H1 (cell line): ENCODE results near the gene BFSP2. TPM values are rescaled to one million over a fixed set of nuclear protein-coding genes. Genes with fewer than 3 reads are reported as not detected.

ENCODE experiments used
- CTCF ChIA-PET: fragments of 300-600 bp; sonication (Branson Sonifier 250); formaldehyde crosslinking; loops from one replicate; lab custom pipeline; 2021; ENCODE audit not compliant: partially characterized antibody; lab: Charles Lee
- POLR2A ChIA-PET: fragments of 300-600 bp; sonication (Branson Sonifier 250); formaldehyde crosslinking; loops from one replicate; lab custom pipeline; 2021; ENCODE audit warnings: inconsistent platforms; ENCODE audit not compliant: partially characterized antibody; lab: Charles Lee
- DNase-seq, 2 experiments: peaks; one replicate each; pipeline versions ENCODE4 v3.0.0 to v3.0.0-alpha.2; 2010 to 2022; ENCODE audit warnings: low spot score in 2 of 2, low read depth in 1 of 2, mixed read lengths in 1 of 2
- FAIRE-seq: peaks from 2 replicates; lab custom pipeline; 2011; peaks lifted over from hg19 to GRCh38; lab: Jason Lieb, UNC
- H2AFZ ChIP-seq: 2 replicates; pipeline ENCODE4 v1.8.1; 2012; ENCODE audit warnings: low read length, inconsistent platforms
- H2AK5ac ChIP-seq: 2 replicates; pipeline ENCODE4 v1.6.1; 2013; ENCODE audit warnings: low read depth, low read length
- H2BK120ac ChIP-seq: replicated peaks from 2 replicates; pipeline ENCODE3; 2013; ENCODE audit warnings: low read depth, low read length, inconsistent platforms
- H2BK12ac ChIP-seq: 2 replicates; pipeline ENCODE4 v1.6.1; 2013; ENCODE audit warnings: low read depth, low read length
- H2BK15ac ChIP-seq: 2 replicates; pipeline ENCODE4 v1.6.1; 2013; ENCODE audit warnings: low read length
- H2BK20ac ChIP-seq: 2 replicates; pipeline ENCODE4 v1.6.1; 2013; ENCODE audit warnings: low read length
- H2BK5ac ChIP-seq: 2 replicates; pipeline ENCODE4 v1.6.1; 2013; ENCODE audit warnings: low read depth, low read length
- H3K14ac ChIP-seq: 2 replicates; pipeline ENCODE4 v1.6.1; 2013; ENCODE audit warnings: inconsistent platforms; ENCODE audit not compliant: insufficient read length
- H3K18ac ChIP-seq: 2 replicates; pipeline ENCODE4 v1.6.1; 2013; ENCODE audit warnings: low read length; ENCODE audit errors: extremely low read depth
- H3K23ac ChIP-seq: 2 replicates; pipeline ENCODE4 v1.6.1; 2013; ENCODE audit warnings: inconsistent platforms; ENCODE audit not compliant: insufficient read length
- H3K23me2 ChIP-seq: 2 replicates; pipeline ENCODE4 v1.6.1; 2013; ENCODE audit warnings: low read depth, low read length
- H3K27ac ChIP-seq: 2 replicates; pipeline ENCODE4 v1.6.1; 2011; ENCODE audit warnings: low read depth, low read length, inconsistent platforms
- H3K27me3 ChIP-seq, 4 experiments: replicated peaks in 1 of 4; 1 replicate in 1 of 4; 2 replicates in 3 of 4; pipeline versions ENCODE4 v1.6.1 to v1.8.1; 2011 to 2013; ENCODE audit warnings: low read length in 3 of 4, mild to moderate bottlenecking in 3 of 4, inconsistent platforms in 2 of 4, mixed read lengths in 2 of 4, moderate library complexity in 1 of 4; ENCODE audit not compliant: control insufficient read depth in 3 of 4, insufficient read depth in 3 of 4; ENCODE audit errors: extremely low read depth in 1 of 4
- H3K36me3 ChIP-seq, 4 experiments: 2 replicates each; pipeline versions ENCODE4 v1.6.1 to v1.8.1; 2011 to 2013; ENCODE audit warnings: mild to moderate bottlenecking in 4 of 4, low read length in 3 of 4, moderate library complexity in 2 of 4, control low read depth in 1 of 4, inconsistent platforms in 1 of 4; ENCODE audit not compliant: insufficient read depth in 4 of 4, control insufficient read depth in 2 of 4
- H3K4ac ChIP-seq: replicated peaks from 2 replicates; pipeline ENCODE3; 2013; ENCODE audit warnings: low read length, low read depth, mixed read lengths, inconsistent platforms; ENCODE audit not compliant: insufficient read length
- H3K4me1 ChIP-seq, 4 experiments: replicated peaks in 1 of 4; 1 replicate in 1 of 4; 2 replicates in 3 of 4; pipeline versions ENCODE4 v1.6.1 to v1.8.1; 2011 to 2013; ENCODE audit warnings: low read length in 3 of 4, inconsistent platforms in 2 of 4, mixed read lengths in 1 of 4; ENCODE audit not compliant: insufficient read depth in 4 of 4, control insufficient read depth in 3 of 4
- H3K4me2 ChIP-seq, 2 experiments: 2 replicates each; pipeline versions ENCODE4 v1.6.1 to v1.8.1; 2011 to 2013; ENCODE audit warnings: low read depth in 2 of 2, low read length in 2 of 2, control low read depth in 1 of 2, inconsistent platforms in 1 of 2, mild to moderate bottlenecking in 1 of 2; ENCODE audit not compliant: insufficient read depth in 1 of 2
- H3K4me3 ChIP-seq, 4 experiments: fragments of 200-600, 300-600 bp in 1 of 4; sonication (generic), shearing (Covaris generic), sonication (Bioruptor Twin) in 1 of 4; 2 replicates each; pipeline versions ENCODE4 v1.5.1 to v1.8.1; 2011 to 2016; ENCODE audit warnings: low read length in 4 of 4, low read depth in 3 of 4, control low read depth in 2 of 4, inconsistent platforms in 2 of 4, mild to moderate bottlenecking in 2 of 4, mixed read lengths in 1 of 4, moderate library complexity in 1 of 4; ENCODE audit not compliant: insufficient read depth in 2 of 4; ENCODE audit errors: extremely low read depth in 1 of 4
- H3K56ac ChIP-seq: replicated peaks from 2 replicates; pipeline ENCODE3; 2013; ENCODE audit warnings: low read depth, mild to moderate bottlenecking, mixed read lengths, low read length, inconsistent platforms; ENCODE audit not compliant: insufficient read length
- H3K79me1 ChIP-seq: 2 replicates; pipeline ENCODE4 v1.6.1; 2013; ENCODE audit warnings: low read depth, low read length, control low read depth
- H3K79me2 ChIP-seq, 2 experiments: 2 replicates each; pipeline versions ENCODE4 v1.6.1 to v1.8.1; 2012 to 2013; ENCODE audit warnings: low read length in 2 of 2, mild to moderate bottlenecking in 2 of 2, inconsistent platforms in 1 of 2; ENCODE audit not compliant: insufficient read depth in 2 of 2, control insufficient read depth in 1 of 2
- H3K9ac ChIP-seq, 4 experiments: replicated peaks in 1 of 4; 1 replicate in 1 of 4; 2 replicates in 3 of 4; pipeline versions ENCODE4 v1.6.1 to v1.8.1; 2011 to 2013; ENCODE audit warnings: low read depth in 3 of 4, low read length in 3 of 4, control low read depth in 2 of 4, mild to moderate bottlenecking in 2 of 4, moderate library complexity in 2 of 4, inconsistent platforms in 1 of 4; ENCODE audit errors: extremely low read depth in 1 of 4
- H3K9me3 ChIP-seq, 2 experiments: 2 replicates each; pipeline versions ENCODE4 v1.6.1 to v1.8.1; 2012 to 2013; ENCODE audit warnings: mild to moderate bottlenecking in 2 of 2, moderate library complexity in 2 of 2, control low read depth in 1 of 2, inconsistent platforms in 1 of 2, low read depth in 1 of 2, low read length in 1 of 2, mixed read lengths in 1 of 2; ENCODE audit not compliant: insufficient read depth in 2 of 2
- H4K20me1 ChIP-seq, 2 experiments: replicated peaks in 1 of 2; 2 replicates each; pipeline versions ENCODE3 to v1.8.1; 2011 to 2013; ENCODE audit warnings: inconsistent platforms in 2 of 2, low read length in 2 of 2, mild to moderate bottlenecking in 1 of 2; ENCODE audit not compliant: insufficient read depth in 2 of 2, control insufficient read depth in 1 of 2
- H4K5ac ChIP-seq: 2 replicates; pipeline ENCODE4 v1.6.1; 2013; ENCODE audit warnings: low read length, low read depth, mixed read lengths, inconsistent platforms; ENCODE audit not compliant: insufficient read length
- H4K8ac ChIP-seq: 2 replicates; pipeline ENCODE4 v1.8.0; 2013; ENCODE audit warnings: mild to moderate bottlenecking, moderate library complexity, low read length, inconsistent platforms; ENCODE audit not compliant: insufficient read depth; ENCODE audit errors: extremely low read depth
- H4K91ac ChIP-seq: replicated peaks from 2 replicates; pipeline ENCODE3; 2013; ENCODE audit warnings: low read length, mixed read lengths, inconsistent platforms; ENCODE audit not compliant: insufficient read length
- BCL11A ChIP-seq, 2 experiments: IDR thresholded peaks; one replicate each; pipeline ENCODE4 v1.6.1; 2011; ENCODE audit warnings: low read depth in 2 of 2, low read length in 2 of 2, mild to moderate bottlenecking in 2 of 2
- CHD1 ChIP-seq: IDR thresholded peaks from 2 replicates; pipeline ENCODE4 v1.6.1; 2012; ENCODE audit warnings: low read depth, low read length, improper control_type of control experiment
- EZH2 ChIP-seq: fragments of 200-600 bp; sonication (generic); IDR thresholded peaks from 2 replicates; pipeline ENCODE4 v1.7.1; 2012; ENCODE audit warnings: low read depth, mild to moderate bottlenecking, moderate library complexity, low read length, inconsistent platforms; ENCODE audit not compliant: severe bottlenecking
- HDAC2 ChIP-seq, 2 experiments: fragments of 300-600 bp in 1 of 2; sonication (generic) in 1 of 2; IDR thresholded peaks; 2 replicates each; pipeline ENCODE4 v1.6.1; 2011 to 2012; ENCODE audit warnings: low read depth in 2 of 2, low read length in 2 of 2, mild to moderate bottlenecking in 2 of 2, moderate library complexity in 2 of 2, borderline replicate concordance in 1 of 2, inconsistent platforms in 1 of 2
- TAF7 ChIP-seq: optimal IDR thresholded peaks from 2 replicates; pipeline ENCODE3; 2011; ENCODE audit warnings: low read depth, mild to moderate bottlenecking, inconsistent platforms, low read length, moderate library complexity, borderline replicate concordance
- TEAD4 ChIP-seq: IDR thresholded peaks from 2 replicates; pipeline ENCODE4 v1.6.1; 2012; ENCODE audit warnings: low read depth, low read length, inconsistent platforms, mixed read lengths
- WGBS, 2 experiments: shearing (Covaris generic) in 1 of 2; methylation state at CpG; one replicate each; pipeline versions ENCODE4 v1.1.6 to v1.1.7; 2013 to 2015; ENCODE audit warnings: low lambda C conversion rate in 2 of 2, mixed read lengths in 2 of 2, inconsistent platforms in 1 of 2, low coverage in 1 of 2, missing lambda C conversion rate in 1 of 2; ENCODE audit not compliant: insufficient replicate concordance in 2 of 2, insufficient coverage in 1 of 2, insufficient read length in 1 of 2; ENCODE audit errors: extremely low coverage in 1 of 2, missing lambda C conversion rate in 1 of 2; 5-methylcytosine and 5-hydroxymethylcytosine counted together
- polyA plus RNA-seq, 7 experiments: library from polyadenylated mRNA; depleted of rRNA in 3 of 7; stranded (reverse) in 5 of 7; unstranded in 2 of 7; fragments of >200 nt in 5 of 7; fragments of 200-250 nt in 2 of 7; gene quantifications; 1 replicate in 5 of 7; 2 replicates in 1 of 7; 4 replicates in 1 of 7; pipeline versions ENCODE4 v1.2.1 to v1.2.3, GENCODE V29; 2011 to 2013; ENCODE audit warnings: missing spikeins in 2 of 7, mixed read lengths in 2 of 7
- total RNA-seq: library from RNA; stranded (reverse); fragmentation: NEBNext Ultra II Directional; extraction: Animal tissue kit (Norgen Biotek cat#: 25700); gene quantifications from 2 replicates; pipeline ENCODE4 v1.2.1, GENCODE V29; 2021
- TF ChIP-seq, protein P1 (sequence below): IDR thresholded peaks from 2 replicates; pipeline ENCODE4 v1.6.1; 2011; ENCODE audit warnings: low read length, improper control_type of control experiment

The BFSP2 gene
- total and polyA plus RNA-seq, 2 of the 8 experiments (the other 6 are each of a cell fraction or from before 2014, with no cell fraction given): not detected

- Histone ChIP-seq H3K4me1 (peaks cover 0 to 4% (median 1%) of the 10 kb centered on the region in 4 experiments; a peak in 3 of 7 replicates), H3K23me2 (no peaks in the 10 kb centered on the region), H2AFZ (no peak overlapping the region), H2AK5ac (no peak overlapping the region), H4K20me1 (no peaks in the 10 kb centered on the region), H3K9ac (no peak overlapping the region), H4K8ac (no peak overlapping the region), H3K27me3 (peaks cover 0 to 5% (median 0%) of the 10 kb centered on the region in 4 experiments; a peak in 4 of 7 replicates), H2BK12ac (no peak overlapping the region), H3K79me1 (no peaks in the 10 kb centered on the region), H3K4me3 (no peak overlapping the region), H3K56ac (no peak overlapping the region), H3K9me3 (no peaks in the 10 kb centered on the region), H3K36me3 (no peaks in the 10 kb centered on the region), H2BK20ac (no peak overlapping the region), H3K14ac (no peak overlapping the region), H3K18ac (no peak overlapping the region), H3K4me2 (no peak overlapping the region), H3K4ac (no peak overlapping the region), H3K23ac (no peak overlapping the region), H4K5ac (no peak overlapping the region), H2BK15ac (no peak overlapping the region), H2BK120ac (no peak overlapping the region), H4K91ac (no peak overlapping the region), H3K27ac (no peak overlapping the region), H2BK5ac (no peak overlapping the region), H3K79me2 (no peaks in the 10 kb centered on the region)
- 82% methylated on average over 3 of the region's 3 CpGs; no CpG with 5 or more reads in 1 of the 2 experiments for WGBS, 2 experiments
- ChIA-PET POLR2A (interaction anchor here (1.3 kb wide), 1 partner anchor 9 kb away, joined by 3 read pairs; no protein-coding TSS in a partner anchor), CTCF (interaction anchor here (0.6 to 3.5 kb wide), 4 partner anchors 11 to 44 kb away, joined by 3 to 19 read pairs (median 9); no protein-coding TSS in a partner anchor)
- no peak for DNase-seq
- TF ChIP-seq HDAC2 (IDR thresholded peaks at IDR 0.05; ENCODE audit: borderline replicate concordance in 1 of 2, low read depth in 2 of 2, low read length in 2 of 2): no peak
- TF ChIP-seq CHD1: no peak
- no peak for TF ChIP-seq TEAD4
- TF ChIP-seq, protein P1, sequence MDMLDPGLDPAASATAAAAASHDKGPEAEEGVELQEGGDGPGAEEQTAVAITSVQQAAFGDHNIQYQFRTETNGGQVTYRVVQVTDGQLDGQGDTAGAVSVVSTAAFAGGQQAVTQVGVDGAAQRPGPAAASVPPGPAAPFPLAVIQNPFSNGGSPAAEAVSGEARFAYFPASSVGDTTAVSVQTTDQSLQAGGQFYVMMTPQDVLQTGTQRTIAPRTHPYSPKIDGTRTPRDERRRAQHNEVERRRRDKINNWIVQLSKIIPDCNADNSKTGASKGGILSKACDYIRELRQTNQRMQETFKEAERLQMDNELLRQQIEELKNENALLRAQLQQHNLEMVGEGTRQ: no peak
- TF ChIP-seq BCL11A (IDR thresholded peaks at IDR 0.05; ENCODE audit: low read depth in 2 of 2, low read length in 2 of 2): no peak
- TF ChIP-seq TAF7: no peak
- TF ChIP-seq EZH2: no peak
- FAIRE-seq: no peak
Measured at GRCh38 chr3:133468251-133468721, 68.4 kb downstream of the BFSP2 start.
